Transverse colon (tissue), 4 donors: ENCODE data around the gene PIGC. TPM values are rescaled to one million over a fixed set of nuclear protein-coding genes. Genes with fewer than 3 reads are reported as not detected.

Experiments
- DNase-seq: peaks from one replicate; pipeline ENCODE4 v3.0.0-alpha.2; 2019
- H3K27ac ChIP-seq, 4 donors: fragments of 200-600 bp; sonication (generic); 2 replicates each; pipeline ENCODE4 v1.5.1; 2016 to 2018; ENCODE audit warnings: inconsistent platforms in 4 of 4
- H3K27me3 ChIP-seq: fragments of 200-600 bp; sonication (generic); 2 replicates; pipeline ENCODE4 v1.5.1; 2017; ENCODE audit warnings: inconsistent platforms
- H3K36me3 ChIP-seq, 4 donors: fragments of 200-600 bp; sonication (generic); 2 replicates each; pipeline ENCODE4 v1.5.1; 2017 to 2019; ENCODE audit warnings: inconsistent platforms in 4 of 4
- H3K4me1 ChIP-seq, 4 donors: fragments of 200-600 bp; sonication (generic); 2 replicates each; pipeline ENCODE4 v1.5.1; 2017 to 2020; ENCODE audit warnings: inconsistent platforms in 4 of 4
- H3K4me3 ChIP-seq, 4 donors: fragments of 200-600 bp; sonication (generic); 1 replicate in 1 of 4; 2 replicates in 3 of 4; pipeline versions ENCODE4 v1.5.1 to v1.6.1; 2017 to 2019; ENCODE audit warnings: inconsistent platforms in 4 of 4
- H3K9me3 ChIP-seq, 2 donors: fragments of 200-600 bp; sonication (generic); 2 replicates each; pipeline ENCODE4 v1.5.1; 2017 to 2019; ENCODE audit warnings: inconsistent platforms in 2 of 2
- CTCF ChIP-seq, 5 experiments: fragments of 200-600 bp in 3 of 5; fragments of 450-650 bp in 2 of 5; sonication (generic) in 3 of 5; IDR thresholded peaks; 1 replicate in 2 of 5; 2 replicates in 3 of 5; pipeline ENCODE4 v1.5.1; 2016 to 2017; ENCODE audit warnings: antibody characterized with exemption in 5 of 5, inconsistent platforms in 3 of 5, mild to moderate bottlenecking in 2 of 5, moderate library complexity in 1 of 5
- EP300 ChIP-seq: sonication (generic); formaldehyde crosslinking; IDR thresholded peaks from one replicate; pipeline ENCODE4 v1.6.1; 2017; ENCODE audit warnings: antibody characterized with exemption, low read depth
- POLR2A ChIP-seq: fragments of 450-650 bp; IDR thresholded peaks from one replicate; pipeline ENCODE4 v1.6.1; 2016; ENCODE audit warnings: antibody characterized with exemption, mild to moderate bottlenecking, moderate library complexity
- POLR2AphosphoS5 ChIP-seq, 3 donors: sonication (generic); formaldehyde crosslinking; IDR thresholded peaks; one replicate each; pipeline ENCODE4 v1.6.1; 2016; ENCODE audit warnings: antibody characterized with exemption in 3 of 3
- WGBS, 2 donors: methylation state at CpG; one replicate each; pipeline ENCODE4 v1.1.5; 2018; ENCODE audit warnings: low coverage in 1 of 2; 5-methylcytosine and 5-hydroxymethylcytosine counted together
- in situ Hi-C, 4 donors: fragments of 200-750 bp; cut with MboI; loops; one replicate each; pipeline versions ENCODE4 v1.15.0 to v1.15.1; 2017; ENCODE audit warnings: low sequenced_read_pairs in 3 of 4, low pct_ligation_motif_present in 1 of 4, low pct_unique_long_range_greater_than_20kb in 1 of 4
- intact Hi-C: fragments of 100-400 bp; cut with DNase I; formaldehyde crosslinking; loops from one replicate; pipeline ENCODE4 v1.15.1; 2023; ENCODE audit warnings: low total_unique reads
- total RNA-seq, 4 donors: library from RNA; depleted of rRNA; stranded (reverse); fragments of >200 nt; gene quantifications; one replicate each; pipeline ENCODE4 v1.1.0, GENCODE V29; 2016

The PIGC gene
- total RNA-seq, 4 donors from 2014 or later, result 9.8 to 43.8 (median 22.8) TPM

GRCh38 chr1:172406968-172407367 lies 36.9 kb downstream of the PIGC start:
- 75 to 92% methylated on average over 1 of the region's 1 CpG for WGBS, 2 donors
- no peak overlapping the region for H3K27ac ChIP-seq
- no peaks in the 10 kb centered on the region for H3K4me1 ChIP-seq
- no peak for DNase-seq
- TF ChIP-seq POLR2AphosphoS5 (IDR thresholded peaks at IDR 0.05) (no peak), EP300 (no peak), POLR2A (no peak), CTCF (IDR thresholded peaks at IDR 0.05) (no peak)
- intact Hi-C loops, result no loop called here
- no peaks in the 10 kb centered on the region for H3K9me3 ChIP-seq
- no peaks in the 10 kb centered on the region for H3K27me3 ChIP-seq
- in situ Hi-C loops, result loop anchor here in 2 of 4 donors (25.0 kb wide), 3 partner anchors 320 to 595 kb away; no protein-coding TSS in a partner anchor
- no peaks in the 10 kb centered on the region for H3K36me3 ChIP-seq
- no peak overlapping the region for H3K4me3 ChIP-seq

GRCh38 chr1:172405912-172406311 lies 38.0 kb downstream of the PIGC start:
- no peak for TF ChIP-seq CTCF (IDR thresholded peaks at IDR 0.05)
- TF ChIP-seq POLR2AphosphoS5 (IDR thresholded peaks at IDR 0.05), result no peak
- no peak for TF ChIP-seq POLR2A
- no peak for TF ChIP-seq EP300
- Histone ChIP-seq H3K27ac (no peak overlapping the region), H3K9me3 (no peaks in the 10 kb centered on the region), H3K4me3 (no peak overlapping the region), H3K36me3 (no peaks in the 10 kb centered on the region), H3K4me1 (no peaks in the 10 kb centered on the region), H3K27me3 (no peaks in the 10 kb centered on the region)
- DNase-seq, result no peak
- intact Hi-C loops (no loop called here), in situ Hi-C loops (loop anchor here in 2 of 4 donors (25.0 kb wide), 3 partner anchors 319 to 594 kb away; no protein-coding TSS in a partner anchor)

GRCh38 chr1:172404121-172404520 lies 39.7 kb downstream of the PIGC start:
- H3K4me1 ChIP-seq, result peaks cover 8 to 14% (median 9%) of the 10 kb centered on the region in 4 donors
- H3K27ac ChIP-seq, result no peak overlapping the region
- DNase-seq, result no peak
- no peak for TF ChIP-seq POLR2AphosphoS5 (IDR thresholded peaks at IDR 0.05)
- no peaks in the 10 kb centered on the region for H3K9me3 ChIP-seq
- H3K4me3 ChIP-seq, result no peak overlapping the region
- H3K27me3 ChIP-seq, result no peaks in the 10 kb centered on the region
- no peaks in the 10 kb centered on the region for H3K36me3 ChIP-seq
- intact Hi-C loops, result no loop called here
- in situ Hi-C loops, result loop anchor here in 2 of 4 donors (25.0 kb wide), 3 partner anchors 317 to 592 kb away; no protein-coding TSS in a partner anchor

- WGBS, 2 donors, result 63 to 87% methylated on average over 1 of the region's 1 CpG
- in situ Hi-C loops, result loop anchor here in 2 of 4 donors (25.0 kb wide), 3 partner anchors 316 to 591 kb away; no protein-coding TSS in a partner anchor
- no peaks in the 10 kb centered on the region for H3K27me3 ChIP-seq
These were observed 40.8 kb downstream of the PIGC start for GRCh38 chr1:172402878-172403569.

More at GRCh38 chr1:172402878-172403569, 40.8 kb downstream of the PIGC start:
- Histone ChIP-seq H3K4me1 (peaks cover 8 to 25% (median 17%) of the 10 kb centered on the region in 4 donors), H3K36me3 (no peaks in the 10 kb centered on the region), H3K9me3 (no peaks in the 10 kb centered on the region), H3K4me3 (no peak overlapping the region), H3K27ac (no peak overlapping the region)
- DNase-seq, result no peak
- intact Hi-C loops, result no loop called here
- TF ChIP-seq EP300 (no peak), POLR2AphosphoS5 (IDR thresholded peaks at IDR 0.05) (no peak), CTCF (IDR thresholded peaks at IDR 0.05) (no peak), POLR2A (no peak)
